ENCODE measurements around the gene HTT.

HTT gene

DNA sequence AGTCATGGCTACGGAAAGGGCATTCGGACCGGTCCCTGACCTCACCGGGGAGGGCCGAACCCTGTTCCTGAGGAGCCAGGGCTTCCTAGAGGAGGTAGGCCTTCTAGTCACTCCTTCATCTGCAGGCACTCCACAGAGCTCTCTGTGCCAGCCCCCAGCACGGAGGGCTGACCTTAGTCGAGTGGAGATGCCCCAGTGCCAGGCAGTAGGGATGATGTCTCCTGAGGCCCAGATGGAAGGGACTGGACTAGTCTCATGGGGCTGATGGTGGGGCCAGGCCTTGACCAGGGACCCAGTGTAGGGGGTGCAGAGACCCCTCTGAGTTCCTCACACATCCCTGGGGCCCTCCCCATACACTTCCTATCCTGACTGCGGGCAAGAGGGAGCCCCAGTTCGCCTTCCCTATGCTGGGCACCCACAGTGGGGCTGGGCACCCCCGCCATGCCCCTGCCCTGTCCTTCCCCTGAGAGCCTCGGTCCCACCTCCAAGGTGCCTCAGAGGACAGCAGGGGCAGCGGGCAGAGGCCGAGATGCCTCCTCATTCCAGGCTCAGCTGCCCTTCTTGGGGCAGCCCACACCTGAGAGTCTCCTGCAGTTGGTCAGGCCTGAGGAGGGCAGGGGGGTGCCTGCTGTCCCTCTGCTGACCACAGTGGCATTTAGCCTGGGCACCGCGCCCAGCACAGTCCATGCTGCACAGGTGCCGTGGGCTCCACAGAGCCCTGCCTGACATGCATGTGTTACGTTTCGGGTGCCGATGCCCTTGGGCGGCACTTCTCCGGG, 173.1 kb downstream of the HTT start:
- no peak for DNase-seq (ENCODE audit: low read depth in 1 of 2, low spot score in 1 of 2)

DNA sequence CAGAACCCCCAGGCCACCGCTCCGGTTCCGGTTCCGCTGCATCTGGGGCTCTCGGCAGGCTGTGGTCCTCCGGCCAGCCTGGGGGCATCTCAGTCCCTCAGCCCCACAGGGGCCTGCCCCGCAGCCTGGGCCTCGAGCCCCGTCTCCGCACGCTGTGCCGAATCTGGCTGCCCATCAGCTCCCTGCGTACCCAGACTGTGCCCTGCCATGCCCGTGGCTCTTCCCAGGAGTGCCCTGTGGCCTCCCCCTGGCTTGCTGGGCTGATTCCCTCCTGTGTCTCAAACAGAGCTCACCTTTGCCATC, 173.6 kb downstream of the HTT start:
- DNase-seq (ENCODE audit: low read depth in 1 of 2, low spot score in 1 of 2), result no peak

GRCh38 chr4:3248811-3249661, 174.6 kb downstream of the HTT start, which contains the start of gene MSANTD1:
MSANTD1 (plus strand) TSS chr4:3249159; CDS start chr4:3249223, 64 bp downstream.
- no peak for DNase-seq (ENCODE audit: low read depth in 1 of 2, low spot score in 1 of 2)

DNA sequence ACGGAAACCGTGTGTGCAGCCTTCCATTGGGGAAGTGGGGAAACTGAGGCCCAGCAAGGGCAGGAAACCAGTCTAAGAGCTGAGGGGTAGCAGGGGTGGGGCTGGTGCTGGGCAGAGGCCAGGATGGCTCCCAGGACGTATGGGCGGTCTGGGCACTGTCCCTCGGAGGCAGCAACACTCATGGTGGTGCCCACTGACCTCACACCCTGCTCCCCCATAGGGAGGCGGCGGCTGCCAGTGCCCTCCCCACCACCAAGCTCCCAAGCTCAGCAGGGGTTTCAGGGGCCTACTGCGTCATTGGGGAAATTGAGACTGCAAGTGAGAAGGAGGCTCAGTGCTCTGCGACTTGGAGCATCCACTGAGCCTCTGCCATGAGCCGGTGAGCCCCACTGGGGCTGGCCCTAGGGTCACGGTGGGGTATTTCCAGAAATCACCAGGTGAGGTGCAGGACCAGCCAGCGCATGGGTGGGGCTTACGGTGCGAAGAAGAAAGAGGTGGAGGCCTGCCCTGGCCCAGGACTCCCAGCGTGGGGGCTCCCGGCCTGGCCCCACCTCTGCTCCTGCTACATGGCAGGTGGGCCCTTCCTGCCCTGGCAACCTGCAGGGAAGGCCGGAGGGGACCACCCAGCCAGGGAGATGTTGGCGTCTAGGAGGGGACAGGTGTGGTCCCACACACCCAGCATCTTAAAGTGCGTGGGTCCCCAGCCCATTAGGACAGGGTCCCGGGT, 175.4 kb downstream of the HTT start:
- DNase-seq (ENCODE audit: low read depth in 1 of 2, low spot score in 1 of 2), result no peak

DNA sequence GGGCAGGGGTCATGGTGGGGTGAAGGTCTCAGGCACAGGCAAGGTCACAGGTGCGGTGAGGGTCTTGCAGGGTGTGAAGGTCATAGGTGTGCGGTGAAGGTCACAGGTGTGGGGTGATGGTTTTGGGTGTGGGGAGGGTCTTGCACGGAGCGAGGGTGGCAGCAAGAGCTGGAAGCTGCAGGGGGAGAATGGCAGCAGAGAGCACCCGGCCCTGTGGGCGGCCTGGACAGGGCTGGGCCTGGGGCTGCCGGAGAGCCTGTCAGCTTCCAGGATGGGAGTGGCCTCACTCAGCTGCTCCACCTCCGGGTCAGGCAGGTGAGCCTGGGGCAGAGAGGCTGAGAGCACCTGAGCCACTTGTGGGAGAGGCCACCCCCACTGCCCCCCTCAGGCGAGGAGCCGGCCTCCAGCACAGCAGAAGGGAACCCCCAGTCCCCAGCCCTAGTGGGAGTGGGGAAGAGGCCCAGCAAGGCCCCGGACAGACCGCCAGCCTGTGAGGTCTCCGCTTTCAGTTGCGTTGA, 176.0 kb downstream of the HTT start:
- no peak for DNase-seq (ENCODE audit: low read depth in 1 of 2, low spot score in 1 of 2)

GRCh38 chr4:3250956-3251690, 176.6 kb downstream of the HTT start:
- no peak for DNase-seq (ENCODE audit: low read depth in 1 of 2, low spot score in 1 of 2)

DNA sequence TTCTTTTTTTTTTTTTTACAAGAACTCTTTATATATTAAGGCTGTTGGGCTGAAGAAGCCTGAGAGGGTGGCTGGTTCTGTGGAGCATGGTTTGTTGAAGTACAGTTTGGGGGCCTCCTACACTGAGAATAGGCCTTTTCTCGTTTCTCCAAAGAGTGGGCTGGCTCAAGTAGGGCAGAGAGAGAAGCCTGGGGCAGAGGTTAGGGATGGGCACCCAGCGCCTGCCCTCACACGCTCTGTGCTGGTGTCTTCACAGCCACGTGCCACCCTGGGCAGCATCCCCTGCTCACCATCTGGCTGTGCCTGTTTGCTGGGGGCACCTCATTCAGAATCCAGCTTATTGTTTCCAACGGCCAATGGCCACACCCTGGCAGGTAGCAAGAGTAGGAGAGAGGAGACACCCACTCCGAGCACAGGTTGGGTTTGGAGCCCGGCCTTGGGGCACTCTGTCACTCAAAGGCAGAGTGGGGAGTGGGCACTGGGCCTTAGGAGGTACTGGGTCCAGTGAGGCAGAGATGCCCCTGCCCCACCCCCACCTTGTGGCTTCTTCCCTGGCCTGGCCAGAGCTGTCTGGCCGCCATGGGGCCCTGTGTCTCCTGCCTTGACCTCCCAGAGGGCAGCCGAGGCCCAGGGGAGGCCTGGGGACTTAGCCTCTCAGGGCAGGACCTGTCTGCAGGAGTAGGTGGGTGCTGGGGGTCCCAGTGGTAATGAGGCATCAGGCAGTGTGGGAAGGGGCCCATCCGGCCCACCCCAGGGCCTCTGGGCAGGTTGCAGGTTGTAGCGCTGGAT, 177.4 kb downstream of the HTT start:
- no peak for DNase-seq (ENCODE audit: low read depth in 1 of 2, low spot score in 1 of 2)

DNA sequence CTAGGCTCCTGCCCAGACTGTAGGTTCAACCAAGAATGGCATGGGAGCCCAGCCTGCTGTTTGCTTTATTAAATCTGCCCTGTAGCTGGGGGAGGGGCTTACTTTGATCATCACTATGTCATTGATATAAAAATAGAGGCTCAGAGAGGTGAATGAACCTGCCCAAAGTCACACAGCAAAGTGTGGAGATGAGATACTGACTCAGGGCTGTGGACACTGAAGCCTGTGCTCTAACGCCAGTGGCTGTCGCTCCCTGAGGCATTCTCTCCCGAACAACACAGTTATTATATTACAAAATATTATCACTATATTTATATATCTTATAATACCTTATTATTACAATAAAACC, 178.0 kb downstream of the HTT start:
- no peak for DNase-seq (ENCODE audit: low read depth in 1 of 2, low spot score in 1 of 2)

DNA sequence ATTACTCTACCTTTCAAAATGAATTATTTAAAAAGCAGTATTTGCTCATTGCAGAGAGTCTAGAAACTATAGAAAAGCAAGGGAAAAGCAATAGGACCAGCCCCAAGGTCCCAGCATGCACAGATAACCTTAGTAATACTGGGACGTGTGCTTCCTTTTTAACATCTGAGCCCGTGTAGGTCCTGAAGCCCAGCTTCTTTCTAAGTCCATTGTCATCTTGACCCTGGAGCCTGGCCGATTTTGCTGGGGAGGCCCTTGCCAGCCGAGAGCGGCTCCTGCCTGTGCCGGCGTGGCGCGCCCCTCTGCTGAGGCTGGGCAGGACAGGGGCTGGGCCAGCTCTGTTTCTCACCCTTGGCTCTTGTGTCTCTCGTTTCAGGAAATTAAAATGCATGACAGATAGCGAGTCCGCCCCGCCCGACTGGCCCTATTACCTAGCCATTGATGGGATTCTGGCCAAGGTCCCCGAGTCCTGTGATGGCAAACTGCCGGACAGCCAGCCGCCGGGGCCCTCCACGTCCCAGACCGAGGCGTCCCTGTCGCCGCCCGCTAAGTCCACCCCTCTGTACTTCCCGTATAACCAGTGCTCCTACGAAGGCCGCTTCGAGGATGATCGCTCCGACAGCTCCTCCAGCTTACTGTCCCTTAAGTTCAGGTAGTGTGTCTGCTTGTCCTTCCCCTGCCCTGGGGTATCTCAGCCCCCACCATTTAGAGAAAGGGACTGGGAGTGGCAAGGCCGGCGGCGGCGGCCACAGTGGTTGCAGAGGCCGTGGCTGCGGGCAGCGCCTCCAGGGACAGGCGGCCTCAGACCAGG, 178.6 kb downstream of the HTT start:
- no peak for DNase-seq (ENCODE audit: low read depth in 1 of 2, low spot score in 1 of 2)

- no peak for DNase-seq (ENCODE audit: low read depth in 1 of 2, low spot score in 1 of 2)
Observed at GRCh38 chr4:3253808-3254207, 179.3 kb downstream of the HTT start.

DNA sequence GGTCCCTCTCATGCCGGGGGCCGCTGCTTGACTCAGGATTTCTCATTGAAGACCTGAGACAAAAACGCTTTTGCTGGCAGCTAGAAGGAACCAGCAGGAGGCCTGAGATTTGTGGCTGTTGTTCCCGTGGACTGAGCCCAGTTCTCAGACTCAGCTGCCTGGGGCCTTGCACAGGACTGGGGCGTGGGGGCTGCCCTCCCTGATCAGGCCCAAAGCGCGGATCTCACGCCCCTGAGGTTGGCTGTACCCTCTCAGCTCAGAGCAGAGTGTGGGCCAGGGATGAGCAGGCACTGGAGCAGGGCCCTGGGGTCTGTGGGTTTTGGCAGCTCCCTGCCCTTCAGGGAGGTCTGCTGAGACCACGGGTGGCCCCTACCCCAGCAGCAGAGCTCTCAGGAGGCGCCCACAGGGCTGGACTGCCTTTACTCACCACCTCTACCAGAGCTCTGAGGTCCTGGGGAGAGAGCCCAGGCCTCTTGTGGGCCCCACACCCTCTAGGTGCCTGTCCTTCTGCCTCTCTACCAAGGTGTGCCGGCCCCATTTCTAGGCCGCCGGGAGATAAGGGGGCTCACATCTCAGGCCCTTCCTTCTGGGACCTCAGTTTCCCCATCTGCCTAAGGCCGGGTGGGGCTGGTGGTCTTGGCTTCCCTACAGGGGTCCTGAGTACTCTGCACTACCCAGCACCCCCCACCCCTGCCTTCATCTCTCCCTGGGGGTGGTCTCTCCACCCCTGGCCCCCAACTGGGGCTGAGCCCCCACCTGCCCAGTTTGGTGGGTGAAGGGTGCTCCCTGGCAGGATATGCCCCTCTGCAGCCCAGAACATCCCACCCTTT, 180.0 kb downstream of the HTT start:
- DNase-seq (ENCODE audit: low read depth in 1 of 2, low spot score in 1 of 2), result no peak

GRCh38 chr4:3255611-3256186, 181.2 kb downstream of the HTT start:
- DNase-seq (ENCODE audit: low read depth in 1 of 2, low spot score in 1 of 2), result no peak

DNA sequence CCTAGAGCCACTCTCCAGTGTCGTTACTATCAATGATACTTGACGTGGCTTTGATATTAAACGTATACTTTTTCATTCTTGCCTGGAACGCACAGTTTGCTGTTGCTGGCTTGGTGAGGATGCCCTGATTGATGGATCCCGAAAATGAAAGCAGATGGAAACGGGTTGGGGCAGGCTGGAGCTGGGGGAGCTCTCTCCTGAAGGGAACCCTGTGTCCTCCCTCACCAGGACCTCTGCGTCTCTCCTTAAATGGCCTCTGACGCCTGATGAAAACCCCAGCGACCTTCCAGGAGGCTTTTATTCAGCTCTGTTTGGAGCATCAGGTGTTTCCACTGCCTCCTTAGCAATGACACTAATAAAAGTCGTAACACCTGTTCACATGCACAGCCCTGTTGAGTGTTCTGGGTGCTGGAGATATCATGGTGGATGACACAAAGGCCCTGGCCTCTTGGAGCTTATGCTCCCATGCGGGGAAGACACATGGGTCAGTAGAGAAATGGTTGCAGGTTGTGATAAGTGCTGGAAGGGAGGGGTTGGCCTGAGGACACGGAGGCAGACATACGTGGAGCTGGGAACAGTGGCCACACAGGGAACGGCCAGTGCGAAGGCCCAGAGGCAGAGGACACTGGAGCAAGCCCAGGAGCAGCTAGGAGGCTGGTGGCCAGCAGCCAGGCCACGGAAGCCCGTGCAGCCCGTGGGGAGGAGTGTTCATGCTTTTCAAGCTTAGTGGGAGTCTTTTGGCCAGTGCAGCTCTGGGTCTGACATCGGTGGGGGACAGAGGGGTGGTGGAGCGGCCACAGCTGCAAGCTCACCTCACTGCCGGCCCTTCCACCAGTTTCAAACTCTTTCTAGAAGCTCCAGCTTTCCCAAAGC, 182.0 kb downstream of the HTT start:
- no peak for DNase-seq (ENCODE audit: low read depth in 1 of 2, low spot score in 1 of 2)

DNA sequence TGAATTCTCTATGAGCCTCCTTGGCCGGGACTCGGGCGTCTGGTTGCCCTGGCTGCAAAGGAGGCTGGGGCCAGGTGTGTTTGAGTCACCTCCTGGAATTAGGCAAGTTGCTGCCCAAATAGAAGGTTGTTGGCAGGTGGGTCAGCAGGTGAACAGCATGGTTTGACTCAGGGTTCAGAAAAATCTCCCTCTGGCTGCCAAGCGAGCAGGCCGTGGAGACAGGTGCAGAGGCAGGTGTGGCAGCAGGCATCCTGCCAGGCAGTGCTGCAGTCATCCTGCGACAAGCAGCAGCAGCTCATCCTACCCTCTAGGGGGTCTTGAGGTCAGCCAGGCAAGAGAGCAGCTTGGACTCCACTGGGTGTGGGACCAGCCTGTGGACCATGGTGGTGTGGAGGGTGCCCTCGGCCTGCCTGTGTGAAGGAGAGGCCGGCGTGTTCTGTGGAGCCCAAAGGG, 182.6 kb downstream of the HTT start:
- no peak for DNase-seq (ENCODE audit: low read depth in 1 of 2, low spot score in 1 of 2)

DNA sequence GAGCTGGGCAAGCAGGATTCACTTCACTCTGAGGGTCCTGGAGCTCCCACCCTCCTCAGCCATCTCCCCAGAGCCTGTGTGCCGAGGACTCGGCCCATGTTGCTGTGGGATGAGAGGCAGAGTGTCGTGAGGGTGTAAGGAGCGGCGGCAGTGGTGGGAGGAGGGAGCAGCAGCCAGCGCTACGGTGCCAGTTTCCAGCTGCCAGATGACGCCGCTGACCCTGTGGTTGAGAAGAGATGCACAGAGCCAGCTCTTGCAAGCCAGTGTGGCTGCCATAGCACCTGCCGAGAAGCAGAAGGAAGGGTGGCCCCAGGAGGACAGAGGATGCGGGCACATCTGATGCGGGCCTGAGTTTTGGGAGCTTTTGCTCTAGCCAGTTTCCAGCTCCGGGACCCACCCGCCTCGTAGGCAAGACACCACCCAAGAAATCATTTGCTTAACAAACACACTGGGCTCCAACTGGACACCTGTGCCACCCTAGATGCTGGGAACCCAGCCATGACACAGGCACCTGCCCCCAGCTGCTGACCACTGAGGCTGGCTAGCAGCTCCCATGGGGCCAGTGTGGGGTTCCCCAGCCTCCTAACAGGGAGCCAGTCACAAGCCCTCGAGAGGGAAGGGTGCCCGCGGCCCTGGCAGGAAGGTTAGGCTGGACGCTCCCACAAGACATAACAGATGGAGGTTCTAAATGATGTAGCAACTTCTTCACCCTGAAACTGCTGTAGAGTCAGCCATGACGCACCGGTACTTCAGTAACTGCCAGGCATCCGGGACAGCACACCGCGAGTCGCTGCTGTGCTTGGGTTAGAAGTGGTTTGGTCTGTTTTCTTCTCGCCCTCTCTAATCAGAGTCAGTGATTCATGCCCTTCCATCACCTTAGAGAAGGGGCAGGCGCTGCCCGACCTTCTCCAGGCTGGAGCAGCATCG, 183.3 kb downstream of the HTT start:
- DNase-seq (ENCODE audit: low read depth in 1 of 2, low spot score in 1 of 2), result no peak

Data from stimulated activated CD4-positive, alpha-beta T cell treated with anti-CD3 and anti-CD28 coated beads, Interleukin-15, amount 100 ng/mL, for 1 hour (primary cell).